ENCODE measurements around the gene TPRG1.

Gene TPRG1

DNA sequence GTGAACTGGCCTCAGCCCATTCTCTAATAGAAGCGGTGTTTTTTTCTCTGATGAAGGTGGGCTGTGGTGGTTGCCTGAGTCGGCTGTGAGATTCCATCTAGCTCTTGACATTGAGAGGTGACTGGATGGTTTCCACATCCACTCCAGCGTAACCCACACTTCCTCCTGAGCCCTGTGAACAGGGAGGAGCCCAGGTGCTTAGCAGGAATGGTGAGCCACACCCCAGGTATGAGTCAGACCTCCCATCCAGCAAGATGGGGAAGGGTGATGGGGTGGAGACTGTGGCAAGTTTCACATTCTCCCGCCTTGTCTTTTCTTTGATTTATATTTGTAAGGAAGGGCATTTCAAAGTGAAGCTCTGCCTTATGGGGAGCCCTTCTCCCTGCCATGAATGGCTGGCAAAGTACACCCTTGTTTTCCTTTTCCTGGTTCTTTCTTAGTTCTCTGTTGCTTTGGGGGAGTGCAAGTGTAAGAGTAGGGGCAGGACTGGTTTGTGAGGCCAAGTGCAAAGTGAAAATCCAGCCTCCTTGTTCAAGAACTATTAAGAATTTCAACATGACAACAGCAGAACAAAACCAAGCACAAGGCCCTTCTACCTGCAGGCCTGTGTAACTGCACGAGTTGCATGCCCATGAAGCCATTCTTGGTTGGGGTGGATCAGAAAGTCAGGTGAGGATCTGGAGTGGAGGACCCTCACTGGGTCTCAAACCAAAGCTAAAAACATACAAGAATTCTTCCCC lies 4.6 kb upstream of the TPRG1 start:
- DNase-seq, result no peak

DNA sequence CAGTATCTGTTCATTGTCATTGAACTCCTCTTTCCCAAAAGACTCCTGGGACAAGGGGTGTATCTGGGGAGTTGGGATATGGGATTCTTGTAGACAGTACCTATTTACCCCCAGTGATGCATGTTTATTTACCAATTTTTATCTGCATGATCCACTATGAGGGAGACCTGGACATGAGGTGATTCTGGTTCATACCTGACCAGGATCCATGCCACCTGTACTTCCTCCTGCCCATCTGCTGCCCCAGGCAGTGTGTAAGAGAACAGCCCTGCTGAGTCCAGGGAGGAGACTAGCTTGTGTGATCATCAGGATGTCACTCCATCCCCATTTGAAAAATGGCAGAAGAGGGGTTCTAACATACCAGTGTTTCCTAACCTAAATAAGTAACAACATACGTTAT lies 3.1 kb upstream of the TPRG1 start:
- DNase-seq, result no peak

GRCh38 chr3:189169728-189170127 lies 2.0 kb upstream of the TPRG1 start:
- no peak for DNase-seq

GRCh38 chr3:189170559-189170958 lies 1.2 kb upstream of the TPRG1 start:
- no peak for DNase-seq

GRCh38 chr3:189172668-189173419 lies 1.1 kb downstream of the TPRG1 start:
- no peak for DNase-seq

GRCh38 chr3:189184566-189184965 lies 12.8 kb downstream of the TPRG1 start:
- DNase-seq, result no peak

- DNase-seq, result no peak
Measured at GRCh38 chr3:189186101-189186500, 14.3 kb downstream of the TPRG1 start.

DNA sequence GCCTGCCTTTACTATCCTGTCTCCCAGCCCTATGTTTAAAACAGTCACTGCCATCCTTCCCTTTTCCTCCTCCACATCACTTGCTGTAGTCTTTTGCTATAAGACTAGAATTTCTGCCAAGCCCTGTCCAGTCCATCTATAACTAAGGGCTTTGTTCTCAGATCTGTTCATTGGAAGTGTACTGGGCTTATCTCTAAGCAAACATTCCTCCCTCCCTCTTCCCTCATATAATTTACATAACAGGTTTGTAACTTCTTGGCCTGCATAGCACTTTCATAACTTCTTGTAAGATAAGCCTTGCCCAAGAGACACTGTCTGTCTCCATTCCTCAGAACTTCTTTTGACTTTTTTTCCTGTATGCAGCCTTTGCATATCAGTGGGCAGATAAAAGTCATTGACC lies 16.7 kb downstream of the TPRG1 start:
- DNase-seq, result no peak

DNA sequence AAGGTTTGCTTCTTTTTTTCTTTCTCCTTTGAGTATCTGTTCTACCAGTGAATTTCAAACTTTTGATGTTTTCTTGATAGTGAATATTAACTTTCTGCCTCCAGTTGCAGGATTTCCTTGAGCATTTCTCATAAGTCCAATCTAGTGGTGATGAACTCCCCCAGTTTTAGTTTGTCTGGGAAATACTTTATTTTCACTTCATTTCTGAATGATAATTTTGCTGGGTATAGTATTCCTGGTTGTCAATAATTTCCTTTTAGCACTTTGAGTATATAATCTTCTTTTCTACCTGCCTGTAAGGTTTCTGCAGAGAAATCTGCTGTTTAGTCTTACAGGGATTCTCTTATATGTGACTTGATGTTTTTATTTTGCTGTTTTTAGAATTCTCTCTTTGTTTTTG lies 21.0 kb downstream of the TPRG1 start:
- DNase-seq, result no peak

- DNase-seq, result peak in 1 of 2 experiments; percentile 2
Measured at GRCh38 chr3:189195302-189195701, 23.5 kb downstream of the TPRG1 start.

DNA sequence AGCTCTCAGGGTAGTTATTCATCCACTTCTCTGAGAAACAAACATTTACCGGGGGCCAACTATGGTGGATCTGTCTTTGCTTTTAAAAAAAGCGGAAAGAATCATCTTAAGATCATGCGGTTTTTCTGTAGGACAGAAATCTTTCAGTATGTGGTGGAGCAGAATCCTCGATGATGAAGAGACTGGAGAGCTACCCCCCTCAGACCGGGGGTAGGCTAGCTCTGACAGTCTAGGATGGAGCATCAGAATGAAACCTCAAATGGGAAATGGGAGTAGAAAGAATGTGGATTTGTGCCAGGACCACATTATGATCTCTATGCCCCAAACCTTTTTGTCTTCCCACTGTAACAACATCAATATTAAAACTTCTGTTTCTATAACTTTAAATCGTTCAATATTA lies 30.3 kb downstream of the TPRG1 start:
- no peak for DNase-seq

GRCh38 chr3:189202583-189202982 lies 30.8 kb downstream of the TPRG1 start:
- DNase-seq, result no peak

GRCh38 chr3:189204167-189204866 lies 32.5 kb downstream of the TPRG1 start:
- DNase-seq, result no peak

DNA sequence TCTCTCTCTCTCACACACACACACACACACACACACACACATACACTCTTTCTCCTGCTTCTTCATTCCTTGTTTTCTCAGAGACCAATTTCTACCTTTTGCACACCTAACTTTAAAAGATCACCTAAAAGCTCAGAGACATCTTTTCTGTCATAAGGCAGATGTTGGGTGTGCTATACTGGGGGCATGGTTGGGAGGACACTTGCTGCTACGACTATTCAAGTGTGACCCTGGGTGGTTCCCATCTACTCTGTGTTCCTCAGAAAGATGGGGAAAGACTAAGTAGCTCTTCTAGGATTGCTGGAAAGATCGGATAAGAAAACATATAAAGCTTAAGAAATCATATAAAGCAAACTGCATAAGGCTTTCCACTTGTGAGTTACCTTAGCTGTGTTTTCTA lies 33.2 kb downstream of the TPRG1 start:
- no peak for DNase-seq

DNA sequence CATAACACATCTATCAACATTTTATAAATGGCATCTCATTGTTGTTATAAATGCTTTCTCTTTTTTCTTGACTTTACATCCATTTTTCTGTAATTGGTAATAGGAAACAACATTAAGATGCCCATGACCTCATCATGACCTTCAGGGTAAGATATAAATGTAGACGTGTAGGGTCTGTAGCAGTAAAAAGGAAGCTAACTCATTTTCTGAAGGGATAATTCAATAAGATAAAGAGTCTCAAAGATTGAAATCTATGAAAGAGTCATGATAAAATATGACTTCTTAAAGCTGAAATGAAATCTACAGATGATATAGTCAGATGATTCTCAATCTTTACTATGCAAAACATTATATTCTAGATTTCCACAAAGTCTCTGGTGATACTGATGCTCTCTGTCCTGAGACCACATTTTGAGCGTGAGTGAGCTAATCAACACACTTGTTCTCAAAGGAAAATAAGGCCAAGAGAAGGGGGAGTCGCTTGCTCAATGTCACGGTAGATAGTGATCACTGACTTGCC lies 38.5 kb downstream of the TPRG1 start:
- no peak for DNase-seq

DNA sequence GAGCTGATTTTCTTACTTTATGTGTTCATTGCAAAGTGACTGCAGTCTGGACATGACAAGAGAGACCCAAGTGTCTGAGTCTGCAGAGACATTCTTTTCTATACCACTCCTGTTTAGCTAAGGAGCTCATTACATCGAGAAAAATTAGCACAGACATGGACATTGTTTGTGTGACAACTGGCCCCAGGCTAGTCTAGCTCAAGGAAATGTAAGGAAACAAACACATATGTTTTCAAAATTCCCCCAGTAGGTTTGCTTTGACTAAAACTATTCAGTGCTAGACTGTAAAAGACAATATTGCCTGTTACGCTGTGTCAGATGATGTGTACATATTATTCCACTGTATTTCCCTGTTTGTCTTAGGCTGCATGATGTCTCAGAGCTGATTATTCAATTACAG lies 40.9 kb downstream of the TPRG1 start:
- no peak for DNase-seq

DNA sequence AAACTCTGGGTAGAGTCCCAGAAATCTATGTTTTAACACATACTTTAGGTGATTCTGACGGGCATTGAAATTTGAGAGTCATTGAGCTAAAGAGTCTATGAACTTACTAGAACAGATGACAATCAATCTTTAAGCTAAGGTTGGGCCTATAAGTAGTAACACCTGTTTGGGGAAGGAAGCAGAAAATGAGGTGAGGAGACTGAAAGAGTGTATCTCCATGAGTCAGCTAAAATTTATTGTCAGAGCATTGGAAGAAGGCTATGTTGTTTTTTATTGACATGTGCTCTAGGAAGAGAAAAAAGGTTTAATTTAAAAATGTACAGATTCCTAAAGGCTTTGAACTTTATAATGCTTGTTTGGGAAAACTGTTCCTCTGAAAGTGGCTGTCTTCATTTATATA lies 42.9 kb downstream of the TPRG1 start:
- DNase-seq, result no peak

DNA sequence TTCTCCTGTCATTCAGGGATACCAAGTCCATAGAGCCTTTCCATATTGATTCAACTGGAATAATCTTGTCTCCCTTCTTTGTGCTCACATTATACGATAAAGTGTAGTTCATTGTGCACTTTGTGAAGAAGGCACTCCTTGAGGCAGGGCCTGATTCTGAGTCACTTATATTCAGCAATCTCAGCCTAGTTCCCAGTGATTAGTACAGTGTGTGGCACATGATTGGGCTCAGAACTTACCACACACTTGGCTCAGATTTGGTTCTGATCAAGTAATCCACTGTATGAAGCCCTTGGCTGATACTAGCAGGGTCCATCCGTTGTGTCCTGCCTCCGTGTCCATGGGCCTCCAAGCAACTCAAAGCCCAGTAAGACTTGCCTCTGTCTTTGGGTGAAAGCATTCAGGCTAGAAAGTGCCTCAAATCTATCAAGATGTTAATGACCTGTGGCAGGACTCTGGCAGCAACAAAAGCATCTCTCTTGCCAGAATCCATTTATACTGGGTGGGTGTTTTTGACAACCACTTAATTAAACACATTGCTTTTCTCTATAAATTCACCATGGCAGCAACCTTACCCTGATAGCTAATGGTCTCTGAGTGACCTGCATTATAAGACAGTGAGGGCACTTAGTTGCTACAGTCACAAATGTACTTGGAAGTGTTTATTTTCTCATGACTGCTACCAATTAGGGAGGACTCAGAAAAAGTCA lies 51.3 kb downstream of the TPRG1 start:
- DNase-seq, result no peak

DNA sequence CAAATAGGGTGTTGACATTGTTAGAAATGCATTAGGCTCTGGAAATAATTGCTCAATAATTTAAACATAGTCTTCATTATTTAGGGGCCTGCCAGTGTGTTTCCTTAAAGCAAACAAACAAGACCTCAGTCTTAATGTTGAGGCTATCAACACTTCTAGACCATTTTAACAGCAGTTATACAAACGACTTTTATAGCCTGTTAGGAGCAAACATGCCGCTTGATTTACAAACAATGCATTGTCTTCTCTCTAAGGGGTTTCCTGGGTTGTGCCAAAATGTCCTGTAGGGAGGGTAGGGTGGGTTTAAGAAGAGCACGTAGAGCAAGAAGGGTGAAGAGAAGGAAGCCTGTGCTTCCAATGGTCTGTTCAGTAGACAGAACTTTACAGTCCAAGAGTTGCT lies 53.7 kb downstream of the TPRG1 start:
- no peak for DNase-seq

DNA sequence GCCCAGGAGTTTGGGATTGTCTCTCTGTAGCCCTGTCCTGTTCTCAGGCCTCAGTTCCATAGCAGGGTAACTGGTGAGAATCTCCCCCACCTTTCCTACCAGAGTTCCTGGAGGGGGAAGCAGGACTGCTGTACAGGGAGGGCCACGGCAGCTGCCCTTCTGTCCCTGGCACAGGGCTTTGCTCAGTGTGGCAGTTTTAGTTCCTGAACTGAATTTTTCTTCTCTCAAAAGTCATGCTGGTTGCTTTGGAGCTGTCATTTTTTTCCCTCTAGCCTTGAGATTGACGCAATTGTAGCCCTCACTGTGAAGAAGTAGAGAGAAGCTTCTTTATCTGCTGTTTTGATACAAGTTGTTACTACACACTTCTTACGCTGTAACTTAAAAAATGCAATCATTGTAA lies 55.5 kb downstream of the TPRG1 start:
- DNase-seq, result no peak

DNA sequence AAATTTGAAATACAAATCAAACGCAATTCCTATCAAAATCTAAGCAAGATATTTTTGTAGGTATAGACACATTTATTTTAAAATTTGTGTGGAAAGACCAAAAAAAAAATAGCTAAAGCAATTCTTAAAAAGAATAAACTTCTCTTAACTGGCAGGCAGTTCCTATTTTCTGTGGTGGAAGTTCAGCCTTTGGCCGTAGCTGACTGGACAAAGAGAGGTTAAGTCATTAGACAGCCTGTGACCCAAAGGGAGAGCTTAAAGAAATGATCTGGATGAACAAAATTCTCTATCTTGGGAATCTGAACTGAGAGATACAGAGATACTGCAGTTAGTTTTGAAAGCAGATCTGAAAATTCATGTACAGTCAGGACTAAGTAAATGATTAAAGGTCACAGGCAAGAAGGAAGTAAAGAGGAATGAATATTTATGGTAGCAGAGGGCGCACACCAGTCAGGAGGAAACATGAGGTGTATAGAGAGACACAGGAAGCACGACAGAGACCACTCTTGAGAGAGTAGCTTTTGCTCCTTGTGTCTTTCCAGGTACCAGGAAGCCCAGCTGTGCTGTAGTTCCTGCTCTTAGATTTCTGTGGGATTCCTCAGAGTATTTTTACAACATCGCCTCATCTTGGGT lies 57.5 kb downstream of the TPRG1 start:
- no peak for DNase-seq

DNA sequence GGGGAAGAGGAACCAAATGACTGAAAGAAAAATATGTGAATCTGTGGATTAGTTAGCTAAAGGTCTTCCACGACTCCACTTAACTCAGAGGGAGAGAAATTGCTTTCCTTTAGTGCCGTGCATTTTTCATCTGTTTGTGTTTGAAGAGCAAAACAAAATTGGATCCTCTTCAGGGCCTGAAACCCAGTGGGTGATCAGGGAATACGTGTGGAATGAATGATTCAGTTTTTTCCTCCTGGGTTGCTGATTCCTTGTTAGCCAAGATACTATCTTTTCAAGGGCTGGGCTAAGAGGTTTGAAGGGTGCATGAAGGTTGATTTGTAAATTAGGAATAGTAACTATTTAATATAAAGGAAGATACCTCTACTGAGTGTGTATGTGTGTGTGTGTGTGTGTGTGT lies 61.0 kb downstream of the TPRG1 start:
- DNase-seq, result no peak

All from activated CD4-positive, alpha-beta T cell treated with anti-CD3 and anti-CD28 coated beads, Interleukin-2, amount 50 U/mL, for 48 hours (primary cell).